Astrocyte of the cerebellum (primary cell): ENCODE measurements around the gene NSD2.

Experiments used
- DNase-seq: peaks from one replicate; pipeline ENCODE4 v3.0.0-alpha.2; 2011; ENCODE audit warnings: low read depth
- H3K4me3 ChIP-seq: 2 replicates; pipeline ENCODE4 v1.5.1; 2011; ENCODE audit warnings: mild to moderate bottlenecking, low read depth, low read length, moderate library complexity
- CTCF ChIP-seq: IDR thresholded peaks from 2 replicates; pipeline ENCODE4 v1.5.1; 2012; ENCODE audit warnings: low read length, low read depth, moderate library complexity, mild to moderate bottlenecking; ENCODE audit errors: missing control alignments
- in situ Hi-C: cut with HindIII; loops from 2 replicates; pipeline ENCODE4 v1.10.0; 2017; ENCODE audit warnings: low sequenced_read_pairs

Gene NSD2

GRCh38 chr4:1953335-1953734 is 82.1 kb downstream of the NSD2 start:
- H3K4me3 ChIP-seq, result no peak overlapping the region
- TF ChIP-seq CTCF, result no peak
- in situ Hi-C loops, result loop anchor here (10.0 kb wide), 1 partner anchor 51 kb away; the partner anchor contains the start of gene NELFA
- no peak for DNase-seq

GRCh38 chr4:1956631-1957030 is 85.4 kb downstream of the NSD2 start:
- no peak for TF ChIP-seq CTCF
- DNase-seq, result no peak
- in situ Hi-C loops, result loop anchor here (10.0 kb wide), 1 partner anchor 48 kb away; the partner anchor contains the start of gene NELFA
- H3K4me3 ChIP-seq, result no peak overlapping the region

GRCh38 chr4:1958276-1959103 is 87.3 kb downstream of the NSD2 start:
- no peak for DNase-seq
- no peak for TF ChIP-seq CTCF
- no peak overlapping the region for H3K4me3 ChIP-seq
- in situ Hi-C loops, result loop anchor here (10.0 kb wide), 1 partner anchor 46 kb away; the partner anchor contains the start of gene NELFA

GRCh38 chr4:1959104-1959384 is 87.9 kb downstream of the NSD2 start:
- TF ChIP-seq CTCF, result no peak
- in situ Hi-C loops, result loop anchor here (10.0 kb wide), 1 partner anchor 46 kb away; the partner anchor contains the start of gene NELFA
- H3K4me3 ChIP-seq, result no peak overlapping the region
- DNase-seq, result no peak

- no peak overlapping the region for H3K4me3 ChIP-seq
- in situ Hi-C loops, result no loop called here
- TF ChIP-seq CTCF, result no peak
- DNase-seq, result no peak
Observed at GRCh38 chr4:1960170-1960825, 89.1 kb downstream of the NSD2 start.

GRCh38 chr4:1961038-1961437 is 89.8 kb downstream of the NSD2 start:
- H3K4me3 ChIP-seq, result no peak overlapping the region
- in situ Hi-C loops, result no loop called here
- no peak for TF ChIP-seq CTCF
- no peak for DNase-seq
